ENCODE data around the gene SLCO6A1. TPM values are rescaled to one million over a fixed set of nuclear protein-coding genes. Genes with fewer than 3 reads are reported as not detected.

Gene SLCO6A1, protein sequence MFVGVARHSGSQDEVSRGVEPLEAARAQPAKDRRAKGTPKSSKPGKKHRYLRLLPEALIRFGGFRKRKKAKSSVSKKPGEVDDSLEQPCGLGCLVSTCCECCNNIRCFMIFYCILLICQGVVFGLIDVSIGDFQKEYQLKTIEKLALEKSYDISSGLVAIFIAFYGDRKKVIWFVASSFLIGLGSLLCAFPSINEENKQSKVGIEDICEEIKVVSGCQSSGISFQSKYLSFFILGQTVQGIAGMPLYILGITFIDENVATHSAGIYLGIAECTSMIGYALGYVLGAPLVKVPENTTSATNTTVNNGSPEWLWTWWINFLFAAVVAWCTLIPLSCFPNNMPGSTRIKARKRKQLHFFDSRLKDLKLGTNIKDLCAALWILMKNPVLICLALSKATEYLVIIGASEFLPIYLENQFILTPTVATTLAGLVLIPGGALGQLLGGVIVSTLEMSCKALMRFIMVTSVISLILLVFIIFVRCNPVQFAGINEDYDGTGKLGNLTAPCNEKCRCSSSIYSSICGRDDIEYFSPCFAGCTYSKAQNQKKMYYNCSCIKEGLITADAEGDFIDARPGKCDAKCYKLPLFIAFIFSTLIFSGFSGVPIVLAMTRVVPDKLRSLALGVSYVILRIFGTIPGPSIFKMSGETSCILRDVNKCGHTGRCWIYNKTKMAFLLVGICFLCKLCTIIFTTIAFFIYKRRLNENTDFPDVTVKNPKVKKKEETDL
- total RNA-seq: not detected in 2 replicates

DNA sequence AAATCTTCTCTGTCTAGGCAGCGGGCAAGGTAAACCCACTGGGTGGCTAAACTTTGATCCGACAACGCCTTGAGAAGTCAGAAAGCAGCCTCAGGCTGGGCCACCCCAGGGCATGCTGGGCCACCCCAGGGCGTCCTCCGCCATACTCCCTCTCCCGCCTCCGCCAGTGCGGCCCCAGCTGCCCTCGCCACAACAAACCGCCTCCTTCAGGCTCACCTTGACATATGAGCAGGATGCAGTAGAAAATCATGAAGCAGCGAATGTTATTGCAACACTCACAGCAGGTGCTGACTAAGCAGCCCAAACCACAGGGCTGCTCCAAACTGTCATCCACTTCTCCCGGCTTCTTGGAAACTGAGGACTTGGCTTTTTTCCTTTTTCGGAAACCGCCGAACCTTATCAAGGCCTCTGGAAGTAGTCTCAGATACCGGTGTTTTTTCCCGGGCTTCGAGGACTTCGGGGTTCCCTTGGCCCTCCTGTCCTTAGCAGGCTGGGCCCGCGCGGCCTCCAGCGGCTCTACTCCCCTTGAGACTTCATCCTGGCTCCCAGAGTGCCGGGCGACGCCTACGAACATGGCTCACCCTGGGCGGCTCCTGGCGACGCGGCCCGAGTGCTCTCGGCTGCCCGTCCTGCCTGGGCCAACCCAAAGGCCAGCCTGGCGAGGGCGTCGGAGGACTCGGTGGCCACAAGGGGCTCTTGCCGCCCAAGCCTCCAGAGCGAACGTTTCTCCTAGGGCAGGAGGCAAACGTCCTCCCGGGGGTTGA is at the start of gene SLCO6A1:
SLCO6A1 (minus strand) TSS at position 731 of the 764 bp plus-strand sequence; CDS start at position 574, 157 bp downstream.
- TF ChIP-seq, protein P1, sequence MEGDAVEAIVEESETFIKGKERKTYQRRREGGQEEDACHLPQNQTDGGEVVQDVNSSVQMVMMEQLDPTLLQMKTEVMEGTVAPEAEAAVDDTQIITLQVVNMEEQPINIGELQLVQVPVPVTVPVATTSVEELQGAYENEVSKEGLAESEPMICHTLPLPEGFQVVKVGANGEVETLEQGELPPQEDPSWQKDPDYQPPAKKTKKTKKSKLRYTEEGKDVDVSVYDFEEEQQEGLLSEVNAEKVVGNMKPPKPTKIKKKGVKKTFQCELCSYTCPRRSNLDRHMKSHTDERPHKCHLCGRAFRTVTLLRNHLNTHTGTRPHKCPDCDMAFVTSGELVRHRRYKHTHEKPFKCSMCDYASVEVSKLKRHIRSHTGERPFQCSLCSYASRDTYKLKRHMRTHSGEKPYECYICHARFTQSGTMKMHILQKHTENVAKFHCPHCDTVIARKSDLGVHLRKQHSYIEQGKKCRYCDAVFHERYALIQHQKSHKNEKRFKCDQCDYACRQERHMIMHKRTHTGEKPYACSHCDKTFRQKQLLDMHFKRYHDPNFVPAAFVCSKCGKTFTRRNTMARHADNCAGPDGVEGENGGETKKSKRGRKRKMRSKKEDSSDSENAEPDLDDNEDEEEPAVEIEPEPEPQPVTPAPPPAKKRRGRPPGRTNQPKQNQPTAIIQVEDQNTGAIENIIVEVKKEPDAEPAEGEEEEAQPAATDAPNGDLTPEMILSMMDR (conservative IDR thresholded peaks at IDR 0.05; ENCODE audit: low read depth, low read length): no peak
- no peak within 1 kb of the TSS for H3K4me3 ChIP-seq (ENCODE audit: low read depth, low read length)
- no peak for DNase-seq (ENCODE audit: low read depth)

DNA sequence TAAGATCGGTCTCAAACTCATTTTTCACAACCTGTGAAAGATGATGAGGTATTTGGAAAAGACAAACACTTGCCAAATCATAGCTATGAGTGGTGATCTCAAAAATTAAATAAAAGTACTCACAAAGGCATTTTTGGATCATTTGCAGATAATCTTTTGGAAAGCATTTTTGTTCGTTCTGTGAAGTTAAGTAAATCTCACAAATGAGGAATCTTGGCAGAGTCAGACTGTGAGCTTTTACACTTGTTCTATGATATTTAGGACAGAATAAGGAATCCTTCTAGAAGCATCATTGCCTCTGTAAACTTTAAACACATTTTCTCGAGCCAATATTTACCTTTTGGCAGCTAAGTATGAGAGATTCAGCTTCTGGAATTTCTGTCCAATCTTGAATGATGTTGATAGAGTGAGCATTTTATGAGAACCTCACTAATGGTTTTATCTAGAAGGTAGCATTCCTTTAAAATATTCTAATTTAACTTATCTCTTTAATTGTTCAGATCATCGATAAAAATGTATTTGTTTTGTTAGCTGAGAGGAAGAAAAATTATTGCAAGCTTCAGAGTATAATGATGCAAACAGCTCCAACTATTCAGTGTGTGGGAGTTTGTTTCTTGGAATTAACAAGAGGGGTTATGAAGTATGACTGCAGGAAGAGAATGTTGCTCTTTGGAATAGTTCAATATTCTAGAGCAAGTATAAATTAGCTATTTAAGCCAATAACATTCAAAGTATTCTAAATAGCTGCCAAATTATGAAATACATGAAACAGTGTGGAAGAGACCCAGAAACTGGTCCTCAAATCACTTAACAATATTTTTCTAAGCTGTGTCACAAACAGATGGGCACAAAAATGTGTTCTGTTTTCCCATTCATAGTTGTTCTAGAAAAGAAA is 48.6 kb upstream of the SLCO6A1 start:
- no peak for DNase-seq (ENCODE audit: low read depth)
- H3K4me3 ChIP-seq (ENCODE audit: low read depth, low read length): no peak overlapping the region
- TF ChIP-seq, protein P1 (conservative IDR thresholded peaks at IDR 0.05; ENCODE audit: low read depth, low read length): no peak

DNA sequence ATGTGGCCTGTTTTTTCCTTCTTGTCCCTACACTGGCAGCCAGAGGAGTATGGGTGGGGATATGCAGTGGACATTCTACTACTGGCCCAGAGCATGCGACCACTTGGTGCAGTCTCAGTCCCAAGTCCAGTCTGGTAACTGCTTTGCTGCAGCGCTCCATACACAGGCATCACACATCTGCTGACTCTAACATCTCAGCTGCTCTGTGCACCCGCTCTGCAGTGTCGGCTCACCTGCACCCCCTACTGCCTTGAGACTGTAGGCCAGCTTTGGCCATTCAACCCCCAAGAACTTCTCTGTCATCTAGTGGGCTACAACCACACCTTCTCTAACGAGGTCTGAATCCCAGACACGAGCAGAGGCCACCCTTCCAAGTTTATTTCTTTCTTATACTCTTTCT is 46.4 kb upstream of the SLCO6A1 start:
- TF ChIP-seq, protein P1 (conservative IDR thresholded peaks at IDR 0.05; ENCODE audit: low read depth, low read length): peak; percentile 85
- DNase-seq (ENCODE audit: low read depth): no peak
- H3K4me3 ChIP-seq (ENCODE audit: low read depth, low read length): no peak overlapping the region

DNA sequence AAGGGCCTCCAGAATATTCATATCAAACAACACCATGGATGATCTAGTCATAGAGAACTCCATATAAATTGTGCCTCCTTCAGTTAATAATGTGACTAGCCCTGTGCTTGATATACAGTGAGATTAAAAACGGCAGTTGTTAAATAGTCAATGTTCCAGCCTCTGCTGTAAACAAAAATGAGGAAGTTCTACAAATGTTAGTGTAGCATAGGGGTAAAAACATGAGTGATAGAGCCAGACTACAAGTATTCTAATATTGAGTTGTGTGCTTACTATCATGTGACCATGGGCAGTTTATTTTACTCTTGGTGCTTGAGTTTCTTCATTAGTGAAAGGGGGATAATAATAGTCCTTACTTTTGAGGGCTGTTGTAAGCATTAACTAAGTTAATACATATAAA is 43.3 kb upstream of the SLCO6A1 start:
- H3K4me3 ChIP-seq (ENCODE audit: low read depth, low read length): no peak overlapping the region
- no peak for DNase-seq (ENCODE audit: low read depth)
- TF ChIP-seq, protein P1 (conservative IDR thresholded peaks at IDR 0.05; ENCODE audit: low read depth, low read length): no peak

DNA sequence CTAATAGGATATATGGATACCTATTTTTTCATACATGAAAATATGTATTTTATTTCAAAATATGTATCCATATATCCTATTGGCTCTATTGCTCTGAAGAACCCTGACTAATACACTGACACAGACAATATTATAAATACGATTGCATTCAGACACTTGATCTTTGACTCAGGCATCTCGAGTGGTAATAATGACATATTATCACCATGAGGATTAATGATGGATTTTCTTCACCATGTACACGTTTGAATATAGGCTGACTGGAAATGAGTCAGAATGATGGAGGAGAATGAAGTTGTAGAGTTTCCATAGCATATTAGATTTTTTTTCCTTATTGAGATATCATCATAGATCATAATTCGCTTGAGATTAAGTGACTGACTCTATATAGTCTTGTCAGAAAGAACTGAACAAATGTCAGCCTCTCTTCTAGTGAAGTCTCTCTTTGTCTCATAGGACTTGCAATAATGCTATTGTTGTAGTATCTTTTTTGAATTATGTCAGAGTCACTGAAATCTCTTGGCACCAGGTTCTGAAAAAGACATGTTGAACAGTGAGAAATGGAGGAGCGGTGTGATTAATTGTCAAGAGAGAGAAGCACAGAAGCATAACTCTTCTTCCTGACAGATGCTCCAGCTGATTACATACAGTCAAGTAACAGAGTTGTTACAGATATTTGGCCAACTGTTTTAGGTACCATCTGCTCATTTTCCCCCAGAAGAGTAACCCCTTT is 41.4 kb upstream of the SLCO6A1 start:
- H3K4me3 ChIP-seq (ENCODE audit: low read depth, low read length): no peak overlapping the region
- no peak for DNase-seq (ENCODE audit: low read depth)
- TF ChIP-seq, protein P1 (conservative IDR thresholded peaks at IDR 0.05; ENCODE audit: low read depth, low read length): no peak
